AG04450 (cell line): ENCODE measurements around the gene SIRPB1. TPM values are rescaled to one million over a fixed set of nuclear protein-coding genes. Genes with fewer than 3 reads are reported as not detected.

Experiments
- CTCF ChIA-PET: fragments of 300-600, 350-600 bp; formaldehyde crosslinking; extraction: SDS; loops from one replicate; lab custom pipeline; 2022; ENCODE audit warnings: antibody characterized with exemption, inconsistent platforms; lab: Charles Lee
- POLR2A ChIA-PET: fragments of 350-600 bp; formaldehyde crosslinking; extraction: SDS; loops from one replicate; lab custom pipeline; 2021; ENCODE audit warnings: antibody characterized with exemption, inconsistent platforms; lab: Yijun Ruan, JAX
- DNase-seq: peaks from one replicate; pipeline ENCODE4 v3.0.0-alpha.2; 2011; ENCODE audit warnings: low read depth, low spot score
- H3K27ac ChIP-seq: one replicate; pipeline ENCODE4 v1.5.1; 2012; ENCODE audit warnings: low read depth, low read length, control low read depth
- H3K27me3 ChIP-seq: one replicate; pipeline ENCODE4 v1.6.0; 2012; ENCODE audit warnings: low read length; ENCODE audit not compliant: control insufficient read depth, insufficient read depth
- H3K4me3 ChIP-seq: 2 replicates; pipeline ENCODE4 v1.5.1; 2011; ENCODE audit warnings: mild to moderate bottlenecking, low read depth, low read length, control low read depth
- H3K9me3 ChIP-seq: 2 replicates; pipeline ENCODE4 v1.5.1; 2012; ENCODE audit warnings: low read length; ENCODE audit not compliant: control insufficient read depth, insufficient read depth
- CTCF ChIP-seq: IDR thresholded peaks from 2 replicates; pipeline ENCODE4 v1.5.1; 2011; ENCODE audit warnings: low read depth, low read length, control low read depth, inconsistent platforms
- polyA minus RNA-seq: library from RNA; depleted of rRNA, polyadenylated mRNA; stranded (reverse); fragments of >200 nt; gene quantifications from 2 replicates; pipeline ENCODE4 v1.2.3, GENCODE V29; 2011; rRNA and poly(A)+ RNA removed
- polyA plus RNA-seq: library from polyadenylated mRNA; depleted of rRNA; stranded (reverse); fragments of >200 nt; gene quantifications from 2 replicates; pipeline ENCODE4 v1.2.3, GENCODE V29; 2011; rRNA removed

Gene SIRPB1
- polyA plus RNA-seq, result not detected in 2 replicates
- polyA minus RNA-seq, result not detected in 2 replicates

- ChIA-PET CTCF (no interaction called here), POLR2A (no interaction called here)
These were observed at the start of gene SIRPB1 for GRCh38 chr20:1619861-1620444. SIRPB1 (minus strand) TSS chr20:1620009; CDS start chr20:1619944, 65 bp downstream.

GRCh38 chr20:1669304-1669703 is 49.5 kb upstream of the SIRPB1 start:
- Histone ChIP-seq H3K4me3 (no peak overlapping the region), H3K9me3 (no peaks in the 10 kb centered on the region; the same call in 1 of the 2 replicates), H3K27me3 (peaks cover 6% of the 10 kb centered on the region), H3K27ac (no peak overlapping the region)
- no peak for TF ChIP-seq CTCF
- ChIA-PET POLR2A (no interaction called here), CTCF (no interaction called here)
- no peak for DNase-seq

More at GRCh38 chr20:1619861-1620444, at the start of gene SIRPB1:
- H3K27me3 ChIP-seq, result no peaks in the 10 kb centered on the region
- no peak for TF ChIP-seq CTCF
- no peak within 1 kb of the TSS for H3K27ac ChIP-seq
- no peaks in the 10 kb centered on the region for H3K9me3 ChIP-seq
- no peak for DNase-seq
- no peak within 1 kb of the TSS for H3K4me3 ChIP-seq

GRCh38 chr20:1667502-1668085 is 47.8 kb upstream of the SIRPB1 start:
- H3K4me3 ChIP-seq, result no peak overlapping the region
- H3K27ac ChIP-seq, result no peak overlapping the region
- TF ChIP-seq CTCF, result no peak
- H3K27me3 ChIP-seq, result no peaks in the 10 kb centered on the region
- ChIA-PET POLR2A (no interaction called here), CTCF (no interaction called here)
- no peaks in the 10 kb centered on the region; the same call in 1 of the 2 replicates for H3K9me3 ChIP-seq
- no peak for DNase-seq

- DNase-seq, result no peak
- no peaks in the 10 kb centered on the region; the same call in 1 of the 2 replicates for H3K9me3 ChIP-seq
- no peak overlapping the region for H3K27ac ChIP-seq
- no peak for TF ChIP-seq CTCF
- no peak overlapping the region for H3K4me3 ChIP-seq
- ChIA-PET POLR2A (no interaction called here), CTCF (no interaction called here)
- no peaks in the 10 kb centered on the region for H3K27me3 ChIP-seq
These were observed 47.0 kb upstream of the SIRPB1 start for GRCh38 chr20:1666802-1667201.

- TF ChIP-seq CTCF, result no peak
- no peak overlapping the region for H3K27ac ChIP-seq
- POLR2A ChIA-PET, result no interaction called here
- DNase-seq, result no peak
- H3K27me3 ChIP-seq, result peaks cover 3% of the 10 kb centered on the region
- H3K9me3 ChIP-seq, result no peaks in the 10 kb centered on the region; the same call in 1 of the 2 replicates
- no peak overlapping the region for H3K4me3 ChIP-seq
- CTCF ChIA-PET, result no interaction called here
These were observed 45.5 kb upstream of the SIRPB1 start for GRCh38 chr20:1665345-1665744.
